AG09319 (cell line): ENCODE measurements around the gene RPN2.

Experiments
- DNase-seq: peaks from one replicate; pipeline ENCODE4 v3.0.0-alpha.2; 2010; ENCODE audit warnings: low read depth; ENCODE audit errors: extremely low read depth
- TF ChIP-seq, protein P1 (sequence below): IDR thresholded peaks from 2 replicates; pipeline ENCODE4 v1.5.1; 2011; ENCODE audit warnings: low read depth, mild to moderate bottlenecking, inconsistent platforms, low read length, moderate library complexity

The RPN2 gene

DNA sequence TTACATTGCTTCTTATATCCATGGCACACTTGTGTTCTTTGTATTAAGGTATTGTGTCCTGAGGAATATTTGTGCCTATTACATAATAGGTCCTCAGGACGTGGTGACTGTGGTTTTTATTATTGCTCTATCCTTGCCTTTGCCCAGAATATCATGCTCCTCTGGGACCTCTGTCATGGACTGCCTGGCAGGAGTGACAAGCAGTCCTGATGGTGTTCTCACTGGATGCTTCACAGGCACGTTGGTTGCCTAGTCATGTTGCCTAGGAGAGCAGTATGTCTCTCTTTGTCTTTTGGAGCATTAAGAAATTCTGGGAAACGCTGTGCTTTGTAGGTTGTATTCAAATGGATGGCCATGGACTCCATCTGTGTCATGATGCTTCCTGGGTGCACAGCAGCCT is 24.9 kb downstream of the RPN2 start:
- TF ChIP-seq, protein P1, sequence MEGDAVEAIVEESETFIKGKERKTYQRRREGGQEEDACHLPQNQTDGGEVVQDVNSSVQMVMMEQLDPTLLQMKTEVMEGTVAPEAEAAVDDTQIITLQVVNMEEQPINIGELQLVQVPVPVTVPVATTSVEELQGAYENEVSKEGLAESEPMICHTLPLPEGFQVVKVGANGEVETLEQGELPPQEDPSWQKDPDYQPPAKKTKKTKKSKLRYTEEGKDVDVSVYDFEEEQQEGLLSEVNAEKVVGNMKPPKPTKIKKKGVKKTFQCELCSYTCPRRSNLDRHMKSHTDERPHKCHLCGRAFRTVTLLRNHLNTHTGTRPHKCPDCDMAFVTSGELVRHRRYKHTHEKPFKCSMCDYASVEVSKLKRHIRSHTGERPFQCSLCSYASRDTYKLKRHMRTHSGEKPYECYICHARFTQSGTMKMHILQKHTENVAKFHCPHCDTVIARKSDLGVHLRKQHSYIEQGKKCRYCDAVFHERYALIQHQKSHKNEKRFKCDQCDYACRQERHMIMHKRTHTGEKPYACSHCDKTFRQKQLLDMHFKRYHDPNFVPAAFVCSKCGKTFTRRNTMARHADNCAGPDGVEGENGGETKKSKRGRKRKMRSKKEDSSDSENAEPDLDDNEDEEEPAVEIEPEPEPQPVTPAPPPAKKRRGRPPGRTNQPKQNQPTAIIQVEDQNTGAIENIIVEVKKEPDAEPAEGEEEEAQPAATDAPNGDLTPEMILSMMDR: no peak
- no peak for DNase-seq

DNA sequence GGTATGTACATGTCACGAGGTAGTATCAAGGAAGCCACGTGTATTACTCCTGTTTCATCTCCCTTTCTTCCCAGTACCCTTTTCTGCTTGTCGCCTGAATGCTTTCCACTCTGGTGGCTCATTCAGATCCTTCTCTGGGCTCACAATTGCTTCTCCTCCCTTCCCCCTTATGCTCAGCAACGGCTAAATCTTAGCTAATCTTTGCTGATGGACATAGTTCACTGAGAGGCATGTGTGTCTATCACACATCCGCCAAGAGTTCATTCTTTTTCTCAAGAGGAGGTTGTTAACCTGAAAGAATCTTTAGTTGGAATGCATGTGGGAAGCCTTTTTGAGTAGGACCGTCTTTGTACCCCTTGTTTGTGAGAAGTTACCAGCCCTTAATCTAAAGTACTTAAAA is 26.0 kb downstream of the RPN2 start:
- TF ChIP-seq, protein P1: no peak
- DNase-seq: no peak

DNA sequence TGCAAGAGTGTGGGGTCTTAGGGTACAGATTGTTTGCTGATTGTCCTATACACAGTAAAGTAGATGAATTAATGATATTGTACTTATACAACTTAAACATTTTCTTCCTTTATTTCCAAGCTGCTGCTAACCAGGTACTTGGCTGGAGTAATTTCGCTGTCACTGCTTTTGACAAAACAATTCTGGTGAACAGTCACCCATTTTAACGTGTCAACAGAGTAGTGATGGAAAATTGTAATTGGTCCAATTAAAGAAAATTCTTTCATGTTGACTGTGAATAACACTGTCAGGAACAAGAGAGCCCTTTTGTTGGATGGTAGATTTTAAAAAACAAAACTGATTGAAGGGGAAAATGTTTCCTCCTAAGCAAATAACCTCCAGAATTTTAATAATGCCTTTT is 26.7 kb downstream of the RPN2 start:
- TF ChIP-seq, protein P1: no peak
- DNase-seq: no peak

DNA sequence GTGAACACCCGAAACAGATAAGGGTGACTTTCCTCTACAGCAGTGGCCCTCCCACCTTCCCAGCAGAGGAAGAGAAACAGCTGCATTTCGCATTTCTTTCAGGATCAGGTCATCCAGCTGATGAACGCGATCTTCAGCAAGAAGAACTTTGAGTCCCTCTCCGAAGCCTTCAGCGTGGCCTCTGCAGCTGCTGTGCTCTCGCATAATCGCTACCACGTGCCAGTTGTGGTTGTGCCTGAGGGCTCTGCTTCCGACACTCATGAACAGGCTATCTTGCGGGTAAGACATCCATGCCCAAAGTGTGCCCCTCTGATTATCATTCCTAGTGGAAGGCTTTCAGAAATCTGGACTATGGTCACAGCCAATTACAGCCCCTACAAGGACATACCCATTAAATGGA is 28.0 kb downstream of the RPN2 start:
- DNase-seq: no peak
- TF ChIP-seq, protein P1: no peak

DNA sequence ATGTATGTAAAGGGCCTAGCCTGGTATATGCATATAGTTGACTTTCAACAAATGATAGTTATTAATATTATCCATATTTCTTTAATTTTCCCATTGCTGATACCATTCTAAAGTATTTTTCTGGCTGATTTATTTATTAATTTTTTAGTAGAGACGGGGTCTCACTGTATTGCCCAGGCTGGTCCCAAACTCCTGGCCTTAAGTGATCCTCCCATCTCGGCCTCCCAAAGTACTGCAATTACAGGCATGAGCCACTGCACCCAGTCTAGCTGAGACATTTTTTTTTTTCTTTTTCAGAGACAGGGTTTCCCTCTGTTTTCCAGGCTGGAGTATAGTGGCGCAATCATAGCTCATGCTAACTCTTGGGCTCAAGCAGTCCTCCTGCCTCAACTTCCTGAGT is 30.1 kb downstream of the RPN2 start:
- TF ChIP-seq, protein P1: no peak
- DNase-seq: no peak

DNA sequence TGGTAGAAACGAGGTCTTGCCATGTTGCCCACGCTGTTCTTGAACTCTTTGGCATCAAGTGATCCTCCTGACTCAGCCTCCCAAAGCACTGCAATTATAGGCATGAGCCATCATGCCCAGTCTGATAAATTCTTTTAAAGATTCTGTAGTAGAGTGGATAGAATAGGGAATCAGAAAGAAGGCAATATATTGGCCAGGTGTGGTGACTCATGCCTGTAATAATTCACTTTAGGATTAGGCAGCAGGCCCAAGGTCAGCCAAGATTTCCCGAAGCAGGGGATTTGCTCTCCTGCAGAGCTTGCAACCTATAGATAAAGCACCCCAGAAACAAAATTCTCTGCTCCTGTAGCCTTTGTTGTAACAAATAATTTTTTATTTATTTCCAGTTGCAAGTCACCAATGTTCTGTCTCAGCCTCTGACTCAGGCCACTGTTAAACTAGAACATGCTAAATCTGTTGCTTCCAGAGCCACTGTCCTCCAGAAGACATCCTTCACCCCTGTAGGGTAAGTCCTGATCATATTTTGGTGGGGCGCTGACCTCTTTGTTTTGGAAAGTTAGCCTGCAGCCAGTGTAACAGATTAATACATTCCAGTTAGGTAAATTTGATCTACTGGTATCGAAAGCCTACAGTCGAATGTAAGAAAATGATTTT is 30.7 kb downstream of the RPN2 start:
- TF ChIP-seq, protein P1: no peak
- DNase-seq: no peak

DNA sequence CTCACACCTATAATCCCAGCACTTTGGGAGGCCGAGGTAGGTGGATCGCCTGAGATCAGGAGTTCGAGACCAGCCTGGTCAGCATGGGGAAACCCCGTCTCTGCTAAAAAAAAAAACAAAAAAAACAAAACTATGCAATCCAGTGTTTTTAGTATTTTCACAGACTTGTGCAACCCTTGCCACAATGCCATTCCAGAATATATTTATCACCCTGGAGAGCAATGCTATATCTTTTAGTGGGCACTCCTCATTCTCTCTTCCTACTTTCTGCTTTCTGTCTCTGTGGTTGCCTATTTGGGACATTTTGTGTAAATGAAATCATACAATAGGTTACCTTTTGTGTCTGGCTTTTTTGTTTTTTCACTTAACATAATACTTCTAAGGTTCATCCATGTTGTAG is 39.3 kb downstream of the RPN2 start:
- DNase-seq: no peak
- TF ChIP-seq, protein P1: no peak
